Activated T-helper 2 cell treated with anti-CD3 and anti-CD28 coated beads, Interferon-gamma antibody, Interleukin-2, Interleukin-4, amounts not matched to agents 10 μg/mL and 5 μg/mL and 100 μg/mL, durations not matched to agents 14 hours and 24 hours and 36 hours (primary cell): ENCODE results near the gene ZFAND3. TPM values are rescaled to one million over a fixed set of nuclear protein-coding genes. Genes with fewer than 3 reads are reported as not detected.

Experiments
- DNase-seq: peaks from one replicate; pipeline ENCODE4 v3.0.0; 2021; ENCODE audit warnings: low spot score
- H3K27ac Mint-ChIP-seq: one replicate; pipeline ENCODE4 v1.8.0; 2021; ENCODE audit warnings: mixed read lengths
- H3K27me3 Mint-ChIP-seq: one replicate; pipeline ENCODE4 v1.8.0; 2021; ENCODE audit warnings: low read depth, mixed read lengths
- H3K36me3 Mint-ChIP-seq: one replicate; pipeline ENCODE4 v1.8.0; 2021; ENCODE audit warnings: low read depth, mixed read lengths
- H3K4me1 Mint-ChIP-seq: one replicate; pipeline ENCODE4 v1.8.0; 2021; ENCODE audit warnings: low read depth, mixed read lengths
- H3K4me3 Mint-ChIP-seq: one replicate; pipeline ENCODE4 v1.8.0; 2021; ENCODE audit warnings: low read depth, mild to moderate bottlenecking, moderate library complexity, mixed read lengths
- H3K9me3 Mint-ChIP-seq: one replicate; pipeline ENCODE4 v1.8.0; 2021; ENCODE audit warnings: mixed read lengths
- intact Hi-C: fragments of 100-400 bp; cut with micrococcal nuclease; formaldehyde crosslinking; loops from one replicate; pipeline ENCODE4 v1.15.1; 2023
- total RNA-seq: library from RNA; stranded (reverse); gene quantifications from 2 replicates; pipeline ENCODE4 v1.2.3, GENCODE V29; 2022

The ZFAND3 gene
- total RNA-seq, 1 donor from 2014 or later, result 30.8 TPM

DNA sequence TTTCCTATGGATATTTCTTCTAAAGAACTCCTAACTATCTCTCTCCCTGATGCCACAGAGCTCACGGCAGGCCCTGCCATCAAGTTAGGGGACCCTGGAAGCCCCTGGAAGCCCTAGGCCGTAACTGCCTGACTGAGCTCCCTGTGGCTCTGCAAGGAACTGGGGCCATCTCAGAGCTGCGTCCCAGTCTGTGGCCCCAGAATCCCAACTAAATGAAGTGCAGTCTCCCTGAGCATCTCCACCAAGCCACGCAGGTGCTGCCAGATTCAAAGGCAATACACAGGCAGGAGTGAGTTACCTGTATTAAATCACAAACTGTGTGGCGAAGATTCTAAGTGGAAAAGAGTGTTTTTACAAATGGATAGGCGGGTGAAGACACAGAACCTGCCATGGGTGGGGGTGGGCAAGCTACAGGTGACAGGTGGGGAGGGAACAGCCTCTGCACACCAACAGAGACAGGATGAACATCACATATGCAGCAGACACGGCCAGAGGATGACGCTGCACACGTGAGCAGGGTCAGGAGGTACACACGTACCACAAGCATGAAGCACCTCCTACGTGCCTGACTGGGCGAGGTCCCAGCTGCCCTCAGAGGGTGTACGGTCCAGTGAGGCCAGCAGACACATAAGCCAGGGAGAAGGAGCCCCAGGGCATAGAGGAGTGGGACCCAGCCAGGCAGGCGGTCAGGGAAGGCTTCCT lies 358.5 kb downstream of the ZFAND3 start:
- H3K27ac Mint-ChIP-seq, result no peak overlapping the region
- H3K9me3 Mint-ChIP-seq, result no peaks in the 10 kb centered on the region
- DNase-seq, result no peak
- H3K27me3 Mint-ChIP-seq, result no peaks in the 10 kb centered on the region
- H3K36me3 Mint-ChIP-seq, result no peaks in the 10 kb centered on the region
- intact Hi-C loops, result no loop called here
- no peaks in the 10 kb centered on the region for H3K4me1 Mint-ChIP-seq
- no peak overlapping the region for H3K4me3 Mint-ChIP-seq

DNA sequence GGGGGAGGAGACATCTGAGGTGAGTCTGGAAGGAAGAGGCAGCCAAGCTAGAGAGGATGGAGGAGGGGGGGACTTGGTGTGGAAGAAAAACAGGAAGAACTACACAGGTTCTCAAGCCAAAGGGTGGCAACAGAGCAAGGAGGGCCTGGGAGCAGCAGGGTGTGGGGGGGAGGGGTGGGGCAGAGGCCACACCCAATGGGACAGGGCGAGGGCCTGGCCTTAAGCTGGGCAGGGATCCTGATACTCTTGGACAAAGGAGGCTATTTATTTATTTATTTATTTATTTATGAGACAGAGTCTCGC lies 359.0 kb downstream of the ZFAND3 start:
- no peaks in the 10 kb centered on the region for H3K4me1 Mint-ChIP-seq
- no peaks in the 10 kb centered on the region for H3K9me3 Mint-ChIP-seq
- no peak overlapping the region for H3K27ac Mint-ChIP-seq
- no peaks in the 10 kb centered on the region for H3K27me3 Mint-ChIP-seq
- intact Hi-C loops, result no loop called here
- no peak overlapping the region for H3K4me3 Mint-ChIP-seq
- DNase-seq, result no peak
- no peaks in the 10 kb centered on the region for H3K36me3 Mint-ChIP-seq

DNA sequence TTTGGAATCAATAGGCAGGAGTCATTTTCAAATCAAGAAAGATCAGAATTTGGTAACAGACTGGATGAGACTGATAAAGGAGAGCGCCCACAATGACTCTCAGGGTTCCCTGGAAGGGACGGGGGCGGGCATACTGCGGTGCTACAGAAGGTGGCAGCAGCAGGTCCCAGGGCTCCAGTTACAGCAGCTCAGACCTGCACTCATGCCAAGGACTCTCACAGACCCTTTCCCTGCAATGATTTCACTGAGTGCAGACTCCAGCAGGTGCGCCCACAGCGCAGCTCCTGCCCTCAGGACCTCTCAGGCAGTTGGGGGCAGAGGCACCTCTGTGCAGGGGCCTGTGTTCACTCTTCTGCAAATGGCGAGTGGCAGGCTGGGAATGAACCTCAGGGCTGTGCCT lies 359.8 kb downstream of the ZFAND3 start:
- Mint-ChIP-seq H3K4me3 (no peak overlapping the region), H3K27me3 (no peaks in the 10 kb centered on the region), H3K9me3 (no peaks in the 10 kb centered on the region), H3K36me3 (no peaks in the 10 kb centered on the region), H3K4me1 (no peaks in the 10 kb centered on the region), H3K27ac (no peak overlapping the region)
- no peak for DNase-seq
- intact Hi-C loops, result no loop called here

DNA sequence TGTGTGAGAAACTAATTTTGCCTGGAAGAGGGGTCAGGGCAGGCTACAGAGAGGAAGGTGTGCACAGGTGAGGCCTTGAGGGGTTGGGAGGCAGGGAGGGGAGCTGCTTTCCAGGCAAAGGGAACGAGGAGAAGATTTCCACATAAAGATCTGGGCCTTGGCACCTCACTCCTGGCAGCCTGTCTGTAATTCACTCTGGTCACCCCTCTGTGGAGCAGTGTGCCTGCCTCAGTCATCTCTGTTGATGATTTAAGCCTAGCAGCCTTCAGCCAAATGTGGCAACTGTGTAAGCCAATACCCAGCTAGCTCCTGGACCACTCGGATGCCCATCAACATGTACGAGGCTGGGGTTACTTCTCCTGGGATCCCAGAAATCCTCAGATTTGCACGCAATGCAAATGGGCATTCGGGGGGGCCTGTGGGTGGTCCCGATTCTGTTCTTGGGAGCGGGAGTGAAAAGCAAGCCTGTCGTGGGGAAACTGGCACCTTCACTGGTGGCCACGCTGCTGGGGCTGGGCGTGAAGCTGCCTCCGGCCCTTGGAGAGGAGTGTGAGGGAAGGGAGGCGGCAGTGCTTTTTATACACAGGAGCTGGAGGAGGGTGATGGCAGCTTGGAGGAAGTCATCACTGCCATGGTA lies 360.4 kb downstream of the ZFAND3 start:
- DNase-seq, result no peak
- Mint-ChIP-seq H3K36me3 (no peaks in the 10 kb centered on the region), H3K27me3 (no peaks in the 10 kb centered on the region), H3K27ac (no peak overlapping the region), H3K9me3 (no peaks in the 10 kb centered on the region), H3K4me1 (no peaks in the 10 kb centered on the region), H3K4me3 (no peak overlapping the region)
- intact Hi-C loops, result no loop called here

DNA sequence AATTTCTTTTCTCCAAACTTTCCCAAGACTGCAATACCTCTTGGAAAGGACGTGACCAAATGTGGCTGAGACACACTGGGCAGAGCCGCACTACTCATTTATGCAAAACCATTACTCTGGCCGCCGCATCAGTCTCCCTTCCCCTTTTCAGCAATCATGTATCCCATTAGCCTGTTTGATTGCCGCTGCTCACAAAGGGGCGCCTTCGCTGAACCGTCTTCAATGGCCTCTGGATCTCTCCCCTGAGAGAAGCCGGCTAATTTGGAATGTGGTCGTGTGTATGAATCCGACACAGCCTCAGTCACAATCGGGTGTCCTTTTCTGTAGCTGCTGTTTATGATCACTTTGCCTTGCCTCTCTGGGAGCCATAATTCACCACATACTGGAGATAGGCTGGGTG lies 361.1 kb downstream of the ZFAND3 start:
- no peaks in the 10 kb centered on the region for H3K27me3 Mint-ChIP-seq
- no peak for DNase-seq
- no peaks in the 10 kb centered on the region for H3K36me3 Mint-ChIP-seq
- no peak overlapping the region for H3K27ac Mint-ChIP-seq
- no peak overlapping the region for H3K4me3 Mint-ChIP-seq
- no peaks in the 10 kb centered on the region for H3K9me3 Mint-ChIP-seq
- intact Hi-C loops, result no loop called here
- no peaks in the 10 kb centered on the region for H3K4me1 Mint-ChIP-seq

DNA sequence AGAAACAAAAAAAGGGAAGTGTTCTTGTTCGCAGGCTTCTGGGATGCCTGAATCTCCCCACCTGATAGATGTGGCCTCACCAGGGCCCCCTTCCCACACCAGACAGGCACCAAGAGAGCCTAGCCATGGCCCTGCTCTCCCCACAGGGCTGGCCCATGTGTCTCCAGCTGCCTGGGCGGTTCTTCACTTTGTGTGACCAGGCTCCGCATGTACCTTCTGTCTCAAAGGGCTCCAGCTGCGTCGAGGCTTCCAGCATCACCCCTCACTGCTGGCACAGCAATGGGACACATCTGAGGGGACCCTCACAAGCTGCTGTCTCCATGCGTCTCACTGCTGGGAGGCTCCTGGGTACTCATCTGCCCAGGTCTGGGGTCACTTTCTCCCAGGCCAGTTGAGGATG lies 362.9 kb downstream of the ZFAND3 start:
- Mint-ChIP-seq H3K9me3 (no peaks in the 10 kb centered on the region), H3K4me1 (no peaks in the 10 kb centered on the region), H3K27me3 (no peaks in the 10 kb centered on the region), H3K27ac (no peak overlapping the region), H3K4me3 (no peak overlapping the region), H3K36me3 (no peaks in the 10 kb centered on the region)
- intact Hi-C loops, result no loop called here
- DNase-seq, result no peak

DNA sequence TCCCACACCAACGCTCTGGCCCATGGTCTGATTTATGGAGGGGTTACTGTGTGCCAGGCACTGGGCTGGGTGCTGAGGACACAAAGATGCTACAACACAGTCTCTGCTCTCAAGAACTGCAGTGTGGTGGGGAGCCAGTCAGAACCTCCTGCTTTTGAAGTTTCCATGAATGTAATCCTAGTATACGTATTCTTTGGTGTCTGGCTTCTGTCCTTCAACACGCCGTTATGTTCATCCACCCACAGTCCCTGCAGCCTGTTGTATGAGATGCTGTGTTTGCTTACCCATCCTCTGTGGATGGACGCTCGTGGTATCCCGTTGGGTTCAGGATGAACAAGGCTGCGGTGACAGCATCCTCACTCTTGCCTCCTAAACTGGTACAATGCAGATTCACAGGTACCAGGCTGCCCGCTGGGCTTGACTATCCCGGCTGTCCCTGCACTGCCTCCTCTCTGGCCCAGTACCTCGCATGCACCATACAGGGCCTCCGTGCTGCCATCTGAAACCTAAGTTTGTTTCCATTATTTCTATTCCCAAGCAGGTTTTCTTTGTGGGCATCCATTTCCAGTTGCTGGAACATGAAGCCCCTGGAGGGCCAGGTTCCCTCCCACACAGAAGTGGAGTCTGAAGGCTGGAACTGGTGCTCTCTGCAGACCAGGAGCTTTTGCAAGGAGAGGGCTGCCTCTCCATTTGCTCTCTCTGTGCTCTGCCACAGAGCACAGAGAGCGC lies 364.5 kb downstream of the ZFAND3 start:
- H3K36me3 Mint-ChIP-seq, result no peaks in the 10 kb centered on the region
- H3K4me3 Mint-ChIP-seq, result no peak overlapping the region
- no peaks in the 10 kb centered on the region for H3K9me3 Mint-ChIP-seq
- H3K27ac Mint-ChIP-seq, result no peak overlapping the region
- H3K4me1 Mint-ChIP-seq, result no peaks in the 10 kb centered on the region
- intact Hi-C loops, result no loop called here
- H3K27me3 Mint-ChIP-seq, result no peaks in the 10 kb centered on the region
- DNase-seq, result no peak

DNA sequence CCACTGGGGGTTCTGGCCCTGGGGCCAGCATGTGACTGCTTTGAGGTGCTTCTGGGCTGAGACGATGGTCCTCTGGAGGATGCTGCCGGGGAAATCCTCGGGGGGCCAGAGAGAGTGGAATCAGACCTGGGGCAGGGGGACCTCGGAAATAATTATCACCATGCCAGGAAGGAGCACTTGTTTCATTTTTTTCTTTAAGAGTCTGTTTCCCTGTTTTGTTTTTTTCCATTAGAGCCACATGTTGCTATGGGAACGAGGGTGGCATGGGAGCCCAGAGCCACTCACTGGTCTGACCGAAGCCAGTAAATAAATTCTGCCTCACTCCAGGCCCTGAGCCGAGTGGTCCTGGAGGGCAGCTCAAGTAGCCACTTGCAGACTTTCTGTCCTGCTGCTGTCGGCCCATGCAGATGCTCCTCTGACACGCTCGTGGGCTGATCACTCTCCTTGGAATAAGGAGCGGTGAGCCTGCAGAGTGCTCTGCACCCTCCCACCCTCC lies 365.1 kb downstream of the ZFAND3 start:
- intact Hi-C loops, result no loop called here
- DNase-seq, result no peak
- H3K27me3 Mint-ChIP-seq, result no peaks in the 10 kb centered on the region
- no peaks in the 10 kb centered on the region for H3K4me1 Mint-ChIP-seq
- no peaks in the 10 kb centered on the region for H3K36me3 Mint-ChIP-seq
- H3K4me3 Mint-ChIP-seq, result no peak overlapping the region
- H3K27ac Mint-ChIP-seq, result no peak overlapping the region
- no peaks in the 10 kb centered on the region for H3K9me3 Mint-ChIP-seq

DNA sequence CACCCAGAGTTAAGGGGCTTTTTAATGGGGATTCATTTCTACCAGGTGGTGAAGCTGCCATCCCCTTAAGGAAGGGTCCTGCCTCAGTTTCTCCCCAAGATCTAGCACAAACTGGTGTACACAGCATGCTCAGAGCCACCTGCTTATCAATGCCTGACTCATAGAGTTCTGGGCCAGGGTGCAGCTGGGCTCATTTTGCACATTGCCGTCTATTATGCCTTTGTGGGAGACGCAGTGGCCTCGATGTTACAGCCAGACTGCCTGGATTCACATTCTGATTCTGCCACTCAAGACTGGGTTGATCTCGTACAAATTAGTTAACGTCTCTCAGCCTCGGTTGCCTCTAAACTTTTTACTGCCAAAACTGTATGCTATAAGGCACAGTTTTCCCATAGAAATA lies 365.7 kb downstream of the ZFAND3 start:
- Mint-ChIP-seq H3K36me3 (no peaks in the 10 kb centered on the region), H3K9me3 (no peaks in the 10 kb centered on the region), H3K4me1 (no peaks in the 10 kb centered on the region), H3K4me3 (no peak overlapping the region), H3K27ac (no peak overlapping the region), H3K27me3 (no peaks in the 10 kb centered on the region)
- DNase-seq, result no peak
- intact Hi-C loops, result no loop called here

DNA sequence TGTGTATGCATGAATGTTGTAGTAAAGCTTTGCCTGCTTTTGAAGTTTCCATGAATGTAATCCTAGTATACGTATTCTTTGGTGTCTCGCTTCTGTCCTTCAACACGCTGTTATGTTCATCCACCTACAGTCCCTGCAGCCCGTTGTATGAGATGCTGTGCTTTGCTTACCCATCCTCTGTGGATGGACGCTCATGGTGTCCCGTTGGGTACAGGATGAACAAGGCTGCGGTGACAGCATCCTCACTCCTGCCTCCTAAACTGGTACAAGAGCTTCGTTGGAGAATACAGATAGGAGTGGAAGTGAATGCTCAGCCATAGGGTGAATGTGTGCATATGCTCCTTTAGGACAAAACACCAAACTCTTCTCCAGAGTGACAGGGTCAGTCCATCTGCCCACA lies 366.2 kb downstream of the ZFAND3 start:
- no peak overlapping the region for H3K4me3 Mint-ChIP-seq
- H3K36me3 Mint-ChIP-seq, result no peaks in the 10 kb centered on the region
- H3K27me3 Mint-ChIP-seq, result no peaks in the 10 kb centered on the region
- H3K4me1 Mint-ChIP-seq, result no peaks in the 10 kb centered on the region
- H3K9me3 Mint-ChIP-seq, result no peaks in the 10 kb centered on the region
- intact Hi-C loops, result no loop called here
- no peak overlapping the region for H3K27ac Mint-ChIP-seq
- no peak for DNase-seq

DNA sequence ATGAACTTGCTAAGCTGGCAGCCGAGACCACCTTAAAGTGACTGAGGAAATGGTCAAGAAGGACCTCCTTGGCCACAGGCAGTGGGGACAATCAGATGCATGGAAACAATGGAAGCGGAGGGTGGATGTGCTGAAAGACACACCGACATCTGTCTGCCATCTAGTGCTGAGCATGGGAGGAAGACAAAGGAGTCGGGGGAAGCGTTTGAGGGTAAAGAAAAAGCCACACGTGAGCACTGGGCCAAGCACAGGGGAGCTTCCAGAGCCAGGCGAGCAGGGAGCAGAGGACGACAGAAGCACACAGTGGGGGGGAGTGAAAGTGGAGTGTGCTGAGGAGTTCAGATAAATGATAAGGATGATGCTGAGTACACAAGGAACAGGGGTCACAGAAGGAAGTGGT lies 367.8 kb downstream of the ZFAND3 start:
- Mint-ChIP-seq H3K4me1 (no peaks in the 10 kb centered on the region), H3K27ac (no peak overlapping the region), H3K4me3 (no peak overlapping the region), H3K27me3 (no peaks in the 10 kb centered on the region), H3K9me3 (no peaks in the 10 kb centered on the region), H3K36me3 (no peaks in the 10 kb centered on the region)
- no peak for DNase-seq
- intact Hi-C loops, result no loop called here

DNA sequence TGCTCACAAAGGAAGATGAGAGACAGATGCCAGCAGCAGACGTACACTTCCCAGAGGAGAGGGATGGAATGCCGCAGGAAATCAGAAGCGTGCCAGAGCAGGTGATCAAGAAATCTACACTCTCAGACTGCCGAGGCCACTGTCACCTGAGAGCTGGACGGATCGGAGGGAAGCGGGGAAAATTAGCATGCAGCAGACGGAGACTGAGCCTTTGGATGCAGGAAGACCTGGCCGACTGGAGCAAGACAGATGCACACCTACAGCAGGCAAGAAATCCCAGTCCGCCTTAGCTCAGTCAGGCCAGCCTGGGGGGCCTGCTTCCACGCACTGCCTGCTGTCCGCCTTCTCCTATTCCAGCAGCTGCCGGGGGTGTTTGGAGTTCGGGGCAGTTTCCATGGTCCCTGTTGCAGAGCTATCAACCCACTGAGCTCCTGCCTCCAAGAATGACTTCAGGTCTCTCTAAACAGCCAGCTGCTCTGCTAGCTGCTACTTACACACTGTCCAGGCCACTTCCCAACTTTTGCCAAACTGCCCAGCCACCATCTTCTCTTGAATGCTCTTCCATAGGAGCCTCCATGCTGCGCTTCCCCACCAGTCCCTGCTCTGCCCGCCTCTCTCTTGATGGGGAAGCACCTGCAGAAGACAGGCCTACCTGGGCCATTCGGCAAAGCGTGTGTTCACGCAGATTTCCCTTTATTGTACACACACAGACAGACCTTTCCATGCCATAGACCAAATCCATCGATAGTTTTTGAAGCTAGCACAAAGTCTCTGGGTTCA lies 368.5 kb downstream of the ZFAND3 start:
- Mint-ChIP-seq H3K27me3 (no peaks in the 10 kb centered on the region), H3K36me3 (no peaks in the 10 kb centered on the region), H3K9me3 (no peaks in the 10 kb centered on the region), H3K4me3 (no peak overlapping the region), H3K27ac (no peak overlapping the region), H3K4me1 (no peaks in the 10 kb centered on the region)
- intact Hi-C loops, result no loop called here
- no peak for DNase-seq
